SKM-1 (cell line): ENCODE results near the gene PTGIS.

Experiments used
- DNase-seq: peaks from one replicate; lab custom pipeline; 2025; ENCODE audit not compliant: unreplicated experiment; lab: John Stamatoyannopoulos, UW

The PTGIS gene

GRCh38 chr20:49560646-49561045, 7.3 kb downstream of the PTGIS start:
- no peak for DNase-seq

- no peak for DNase-seq
Measured at GRCh38 chr20:49560186-49560585, 7.8 kb downstream of the PTGIS start.

GRCh38 chr20:49559411-49560081, 8.4 kb downstream of the PTGIS start:
- DNase-seq: no peak

- no peak for DNase-seq
Measured at GRCh38 chr20:49558826-49559225, 9.1 kb downstream of the PTGIS start.

GRCh38 chr20:49557449-49557848, 10.5 kb downstream of the PTGIS start:
- DNase-seq: no peak

GRCh38 chr20:49556621-49557020, 11.3 kb downstream of the PTGIS start:
- no peak for DNase-seq

GRCh38 chr20:49549801-49550551, 18.0 kb downstream of the PTGIS start:
- DNase-seq: no peak

- no peak for DNase-seq
Measured at GRCh38 chr20:49548371-49548947, 19.5 kb downstream of the PTGIS start.

- no peak for DNase-seq
Measured at GRCh38 chr20:49545572-49545971, 22.4 kb downstream of the PTGIS start.

GRCh38 chr20:49544535-49544934, 23.4 kb downstream of the PTGIS start:
- no peak for DNase-seq

- no peak for DNase-seq
Measured at GRCh38 chr20:49543858-49544437, 24.0 kb downstream of the PTGIS start.

- no peak for DNase-seq
Measured at GRCh38 chr20:49543071-49543857, 24.7 kb downstream of the PTGIS start.

GRCh38 chr20:49542514-49542991, 25.4 kb downstream of the PTGIS start:
- no peak for DNase-seq

GRCh38 chr20:49541733-49542513, 26.0 kb downstream of the PTGIS start:
- DNase-seq: peak; percentile 47

- DNase-seq: no peak
Measured at GRCh38 chr20:49540687-49541435, 27.1 kb downstream of the PTGIS start.

GRCh38 chr20:49540232-49540620, 27.7 kb downstream of the PTGIS start:
- no peak for DNase-seq

GRCh38 chr20:49539481-49540231, 28.3 kb downstream of the PTGIS start:
- DNase-seq: no peak

- DNase-seq: no peak
Measured at GRCh38 chr20:49538950-49539349, 29.0 kb downstream of the PTGIS start.

- DNase-seq: peak; percentile 33
Measured at GRCh38 chr20:49534255-49534712, 33.7 kb downstream of the PTGIS start.
